Measurements from ENCODE around the gene SHC1. TPM values are rescaled to one million over a fixed set of nuclear protein-coding genes. Genes with fewer than 3 reads are reported as not detected.
A peak's percentile ranks its signal among the peaks of the same experiment; 100 is the strongest.
"Not testable (repeated sequence)": the region's sequence is repeated elsewhere in the genome, so short reads cannot be mapped to it uniquely, and the experiment has no call there.

Gene SHC1
- polyA plus RNA-seq, 1 experiment, result 371 TPM

DNA sequence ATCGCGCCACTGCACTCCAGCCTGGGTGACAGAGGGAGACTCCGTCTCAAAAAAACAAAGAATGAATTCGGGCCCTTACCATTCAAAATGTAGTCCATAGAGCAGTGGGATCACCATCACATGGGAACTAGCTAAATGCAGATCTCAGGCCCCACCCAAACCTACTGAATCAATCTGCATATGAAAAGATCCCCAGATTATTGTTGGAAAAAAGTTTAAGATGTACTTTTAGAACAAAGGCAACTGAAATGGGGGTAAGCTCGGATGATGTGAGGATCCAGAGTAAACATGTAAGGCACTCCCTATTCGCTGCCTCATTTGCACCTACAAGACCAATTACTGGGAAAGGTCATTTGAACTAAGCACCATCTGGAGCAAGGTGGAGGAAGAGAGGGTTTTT, 11.8 kb upstream of the SHC1 start:
- no peaks in the 10 kb centered on the region for H3K27me3 ChIP-seq (ENCODE audit: control insufficient read depth, insufficient read depth, low read length)
- H3K9me3 ChIP-seq (ENCODE audit: control insufficient read depth, insufficient read depth, low read length), result no peaks in the 10 kb centered on the region
- no peak overlapping the region for H3K27ac ChIP-seq (ENCODE audit: low read depth, low read length)
- POLR2A ChIA-PET, result interaction anchor here (0.6 kb wide), 1 partner anchor 13 kb away, joined by 3 read pairs; no protein-coding TSS in a partner anchor
- no peak for DNase-seq (ENCODE audit: low read depth, low spot score)
- CTCF ChIA-PET, result interaction anchor here (1.1 to 3.3 kb wide), 4 partner anchors 13 to 656 kb away, joined by 3 to 27 read pairs (median 7); no protein-coding TSS in a partner anchor
- peak overlapping the region; percentile 50 for H3K4me3 ChIP-seq (ENCODE audit: low read depth, low read length)
- TF ChIP-seq, protein P1, sequence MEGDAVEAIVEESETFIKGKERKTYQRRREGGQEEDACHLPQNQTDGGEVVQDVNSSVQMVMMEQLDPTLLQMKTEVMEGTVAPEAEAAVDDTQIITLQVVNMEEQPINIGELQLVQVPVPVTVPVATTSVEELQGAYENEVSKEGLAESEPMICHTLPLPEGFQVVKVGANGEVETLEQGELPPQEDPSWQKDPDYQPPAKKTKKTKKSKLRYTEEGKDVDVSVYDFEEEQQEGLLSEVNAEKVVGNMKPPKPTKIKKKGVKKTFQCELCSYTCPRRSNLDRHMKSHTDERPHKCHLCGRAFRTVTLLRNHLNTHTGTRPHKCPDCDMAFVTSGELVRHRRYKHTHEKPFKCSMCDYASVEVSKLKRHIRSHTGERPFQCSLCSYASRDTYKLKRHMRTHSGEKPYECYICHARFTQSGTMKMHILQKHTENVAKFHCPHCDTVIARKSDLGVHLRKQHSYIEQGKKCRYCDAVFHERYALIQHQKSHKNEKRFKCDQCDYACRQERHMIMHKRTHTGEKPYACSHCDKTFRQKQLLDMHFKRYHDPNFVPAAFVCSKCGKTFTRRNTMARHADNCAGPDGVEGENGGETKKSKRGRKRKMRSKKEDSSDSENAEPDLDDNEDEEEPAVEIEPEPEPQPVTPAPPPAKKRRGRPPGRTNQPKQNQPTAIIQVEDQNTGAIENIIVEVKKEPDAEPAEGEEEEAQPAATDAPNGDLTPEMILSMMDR (IDR thresholded peaks at IDR 0.05; ENCODE audit: low read depth, low read length), result no peak

GRCh38 chr1:154978360-154978759, 7.8 kb upstream of the SHC1 start:
- Histone ChIP-seq H3K9me3 (ENCODE audit: control insufficient read depth, insufficient read depth, low read length) (no peaks in the 10 kb centered on the region), H3K27ac (ENCODE audit: low read depth, low read length) (no peak overlapping the region), H3K27me3 (ENCODE audit: control insufficient read depth, insufficient read depth, low read length) (no peaks in the 10 kb centered on the region), H3K4me3 (ENCODE audit: low read depth, low read length) (no peak overlapping the region)
- TF ChIP-seq, protein P1 (IDR thresholded peaks at IDR 0.05; ENCODE audit: low read depth, low read length), result no peak
- ChIA-PET CTCF (interaction anchor here (0.9 kb wide), 1 partner anchor 39 kb away, joined by 3 read pairs; no protein-coding TSS in a partner anchor), POLR2A (no interaction called here)
- DNase-seq (ENCODE audit: low read depth, low spot score), result no peak

- H3K27ac ChIP-seq (ENCODE audit: low read depth, low read length); POLR2A ChIA-PET; DNase-seq (ENCODE audit: low read depth, low spot score); H3K27me3 ChIP-seq (ENCODE audit: control insufficient read depth, insufficient read depth, low read length); H3K4me3 ChIP-seq (ENCODE audit: low read depth, low read length); H3K9me3 ChIP-seq (ENCODE audit: control insufficient read depth, insufficient read depth, low read length): not testable (repeated sequence)
- CTCF ChIA-PET, result interaction anchor here (0.9 kb wide), 1 partner anchor 40 kb away, joined by 3 read pairs; no protein-coding TSS in a partner anchor
These were observed 7.2 kb upstream of the SHC1 start for GRCh38 chr1:154977762-154978161.

DNA sequence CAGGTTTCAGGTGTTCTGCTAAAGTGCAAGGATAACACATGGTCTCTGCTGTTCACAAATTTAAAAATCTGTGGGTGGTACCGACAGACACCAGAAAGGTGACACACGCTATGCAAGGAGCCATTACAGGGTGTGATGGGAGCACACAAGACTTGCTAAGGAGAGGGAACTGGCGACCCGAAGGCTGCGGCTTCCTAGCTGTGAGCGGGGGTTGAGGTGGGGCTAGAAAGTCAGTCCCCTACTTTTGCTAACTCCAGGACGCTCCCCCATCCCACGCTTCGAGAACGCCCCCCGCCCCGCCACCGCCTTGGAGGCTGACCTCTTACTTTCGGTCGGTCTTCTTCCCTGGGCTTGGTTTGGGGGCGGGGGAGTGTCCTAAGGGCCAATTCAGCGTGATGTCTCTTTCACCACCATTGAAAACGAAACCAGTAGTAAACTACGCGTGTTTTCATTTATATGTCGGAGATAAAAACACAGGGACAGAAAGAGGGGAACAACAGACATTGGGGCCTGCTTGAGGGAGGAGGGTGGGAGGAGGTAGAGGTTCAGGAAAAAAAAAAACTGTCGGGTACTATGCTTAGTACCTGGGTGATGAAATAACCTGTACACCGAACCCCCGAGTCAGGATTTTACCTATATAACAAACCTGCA, 5.0 kb upstream of the SHC1 start:
- Histone ChIP-seq H3K4me3 (ENCODE audit: low read depth, low read length) (peak overlapping the region; percentile 75), H3K27me3 (ENCODE audit: control insufficient read depth, insufficient read depth, low read length) (no peaks in the 10 kb centered on the region), H3K9me3 (ENCODE audit: control insufficient read depth, insufficient read depth, low read length) (no peaks in the 10 kb centered on the region), H3K27ac (ENCODE audit: low read depth, low read length) (peak overlapping the region; percentile 100)
- POLR2A ChIA-PET, result interaction anchor here (0.6 to 1.1 kb wide), 2 partner anchors 14 to 348 kb away, joined by 3 read pairs; no protein-coding TSS in a partner anchor
- CTCF ChIA-PET, result interaction anchor here (0.7 to 1.6 kb wide), 2 partner anchors 21 to 24 kb away, joined by 3 to 4 read pairs; no protein-coding TSS in a partner anchor
- TF ChIP-seq, protein P1 (IDR thresholded peaks at IDR 0.05; ENCODE audit: low read depth, low read length), result no peak
- no peak for DNase-seq (ENCODE audit: low read depth, low spot score)

DNA sequence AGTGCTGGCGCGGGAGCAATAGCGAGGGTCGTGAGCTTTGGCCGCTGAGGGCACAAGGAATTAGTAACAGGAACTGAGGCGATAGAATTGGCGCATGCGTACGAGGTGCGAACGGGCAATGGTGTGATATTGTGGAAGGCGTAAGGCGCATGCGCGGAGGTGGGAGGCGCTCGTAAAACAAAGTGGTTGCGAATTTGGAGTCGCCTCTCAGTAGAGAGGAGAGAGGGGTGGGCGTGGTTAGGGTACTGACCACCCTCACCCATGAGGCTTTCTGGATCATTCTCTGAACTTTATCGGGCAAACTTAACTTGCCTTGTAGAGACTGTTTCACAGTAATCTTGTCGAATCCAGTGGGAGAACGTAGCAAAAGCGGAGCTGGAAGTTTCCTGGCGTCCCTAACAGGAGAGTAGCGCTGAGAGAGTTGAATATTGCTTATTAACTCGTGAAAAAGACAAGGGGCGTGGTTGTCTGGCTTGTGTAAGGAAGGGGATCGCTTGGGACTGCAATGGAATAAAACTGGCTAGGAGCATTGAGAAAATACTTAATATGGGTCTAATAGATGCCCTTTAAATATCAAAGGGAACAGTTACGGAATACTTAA, 4.4 kb upstream of the SHC1 start:
- H3K4me3 ChIP-seq (ENCODE audit: low read depth, low read length), result peak overlapping the region; percentile 75
- peak overlapping the region; percentile 100 for H3K27ac ChIP-seq (ENCODE audit: low read depth, low read length)
- POLR2A ChIA-PET, result interaction anchor here (0.6 to 1.1 kb wide), 4 partner anchors 14 to 435 kb away, joined by 3 read pairs; no protein-coding TSS in a partner anchor
- TF ChIP-seq, protein P1 (IDR thresholded peaks at IDR 0.05; ENCODE audit: low read depth, low read length), result no peak
- peak; percentile 89 for DNase-seq (ENCODE audit: low read depth, low spot score)
- H3K9me3 ChIP-seq (ENCODE audit: control insufficient read depth, insufficient read depth, low read length), result peaks cover 3% of the 10 kb centered on the region; the same call in 1 of the 2 replicates
- no peaks in the 10 kb centered on the region for H3K27me3 ChIP-seq (ENCODE audit: control insufficient read depth, insufficient read depth, low read length)
- CTCF ChIA-PET, result interaction anchor here (0.7 to 1.6 kb wide), 2 partner anchors 21 to 25 kb away, joined by 3 to 4 read pairs; no protein-coding TSS in a partner anchor
